ENCODE data around the gene MRPL22. TPM values are rescaled to one million over a fixed set of nuclear protein-coding genes. Genes with fewer than 3 reads are reported as not detected.

MRPL22 gene
- total RNA-seq, 1 donor from 2014 or later: 41.9 TPM

DNA sequence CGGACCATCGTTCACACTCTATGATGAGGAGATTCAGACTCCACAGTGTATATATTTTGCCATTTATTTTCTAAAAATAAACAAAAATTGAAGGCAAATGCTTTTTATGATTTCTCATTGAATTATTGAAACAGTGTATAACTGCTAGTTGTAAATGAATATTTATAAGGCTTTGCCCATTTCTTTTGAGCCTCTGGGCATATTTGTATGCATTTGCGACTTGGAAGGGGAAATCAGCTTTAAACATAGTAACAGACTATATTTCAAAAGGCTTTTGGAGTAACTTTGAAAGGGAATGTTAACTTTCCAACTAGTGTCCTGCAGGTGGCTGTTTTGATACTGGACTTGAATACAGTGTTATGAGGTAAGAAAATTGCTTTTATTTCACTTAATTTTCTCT is 26.0 kb downstream of the MRPL22 start:
- Mint-ChIP-seq H3K4me3 (no peak overlapping the region), H3K9me3 (no peaks in the 10 kb centered on the region), H3K27ac (no peak overlapping the region), H3K27me3 (no peaks in the 10 kb centered on the region), H3K4me1 (peaks cover 4% of the 10 kb centered on the region), H3K36me3 (ENCODE audit: low read depth) (peaks cover 63% of the 10 kb centered on the region)
- intact Hi-C loops (cut with micrococcal nuclease): no loop called here
- ChIA-PET CTCF (interaction anchor here (1.5 kb wide), 1 partner anchor 36 kb away, joined by 3 read pairs; no protein-coding TSS in a partner anchor), POLR2A (no interaction called here)
- no peak for ATAC-seq (ENCODE audit: low read depth)
- TF ChIP-seq, protein P1, sequence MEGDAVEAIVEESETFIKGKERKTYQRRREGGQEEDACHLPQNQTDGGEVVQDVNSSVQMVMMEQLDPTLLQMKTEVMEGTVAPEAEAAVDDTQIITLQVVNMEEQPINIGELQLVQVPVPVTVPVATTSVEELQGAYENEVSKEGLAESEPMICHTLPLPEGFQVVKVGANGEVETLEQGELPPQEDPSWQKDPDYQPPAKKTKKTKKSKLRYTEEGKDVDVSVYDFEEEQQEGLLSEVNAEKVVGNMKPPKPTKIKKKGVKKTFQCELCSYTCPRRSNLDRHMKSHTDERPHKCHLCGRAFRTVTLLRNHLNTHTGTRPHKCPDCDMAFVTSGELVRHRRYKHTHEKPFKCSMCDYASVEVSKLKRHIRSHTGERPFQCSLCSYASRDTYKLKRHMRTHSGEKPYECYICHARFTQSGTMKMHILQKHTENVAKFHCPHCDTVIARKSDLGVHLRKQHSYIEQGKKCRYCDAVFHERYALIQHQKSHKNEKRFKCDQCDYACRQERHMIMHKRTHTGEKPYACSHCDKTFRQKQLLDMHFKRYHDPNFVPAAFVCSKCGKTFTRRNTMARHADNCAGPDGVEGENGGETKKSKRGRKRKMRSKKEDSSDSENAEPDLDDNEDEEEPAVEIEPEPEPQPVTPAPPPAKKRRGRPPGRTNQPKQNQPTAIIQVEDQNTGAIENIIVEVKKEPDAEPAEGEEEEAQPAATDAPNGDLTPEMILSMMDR (IDR thresholded peaks at IDR 0.05): no peak
- no peak for DNase-seq

DNA sequence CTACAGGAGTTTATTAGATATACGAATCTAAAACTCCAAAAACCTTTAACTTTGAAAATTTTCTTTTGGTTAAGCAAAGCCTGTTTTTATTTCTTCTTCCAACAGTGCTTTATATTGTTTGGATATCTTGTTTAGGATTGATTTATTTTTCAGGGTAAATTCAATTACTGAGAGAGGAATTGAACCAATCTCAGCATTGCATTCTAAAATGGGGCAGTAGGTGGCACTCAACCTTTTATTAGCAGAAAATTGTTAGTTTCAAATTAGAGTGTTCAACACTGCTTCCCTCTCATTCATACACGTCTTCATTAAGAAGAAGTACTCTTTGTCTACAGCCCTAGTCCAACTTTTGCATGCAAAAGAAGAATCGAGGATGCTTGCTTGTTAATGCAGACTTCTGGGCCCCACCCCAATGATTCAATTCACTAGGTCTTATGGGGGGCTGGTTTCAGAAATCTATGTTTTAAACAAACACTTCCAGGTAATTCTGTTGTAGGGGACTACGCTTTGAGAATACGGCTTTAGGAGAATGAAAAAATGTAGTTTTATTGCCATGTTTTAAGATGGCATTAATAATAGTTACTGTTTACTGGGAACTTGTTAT is 26.6 kb downstream of the MRPL22 start:
- Mint-ChIP-seq H3K36me3 (ENCODE audit: low read depth) (peaks cover 60% of the 10 kb centered on the region), H3K4me3 (no peak overlapping the region)
- POLR2A ChIA-PET: no interaction called here

DNA sequence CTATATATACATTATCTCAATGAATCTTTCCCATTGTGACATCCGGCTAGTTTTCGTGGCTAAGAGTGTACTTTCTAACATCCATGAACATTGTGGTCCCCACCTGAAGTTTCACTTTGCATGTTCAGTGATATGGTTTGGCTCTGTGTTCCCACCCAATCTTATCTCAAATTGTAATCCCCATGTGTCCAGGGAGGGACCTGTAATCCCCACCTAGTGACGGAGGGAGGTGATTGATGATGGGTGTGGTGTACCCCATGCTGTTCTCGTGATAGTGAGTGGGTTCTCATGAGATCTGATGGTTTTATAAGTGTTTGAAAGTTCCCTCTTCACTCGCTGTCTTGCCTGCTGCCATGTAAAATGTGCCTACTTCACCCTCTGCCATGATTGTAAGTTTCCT is 28.1 kb downstream of the MRPL22 start:
- Mint-ChIP-seq H3K27me3 (no peaks in the 10 kb centered on the region), H3K36me3 (ENCODE audit: low read depth) (peaks cover 53% of the 10 kb centered on the region), H3K4me1 (no peaks in the 10 kb centered on the region), H3K4me3 (no peak overlapping the region), H3K9me3 (no peaks in the 10 kb centered on the region), H3K27ac (no peak overlapping the region)
- CTCF ChIA-PET: interaction anchor here (1.5 kb wide), 1 partner anchor 13 kb away, joined by 3 read pairs; no protein-coding TSS in a partner anchor
- intact Hi-C loops (cut with micrococcal nuclease): no loop called here
- TF ChIP-seq, protein P1 (IDR thresholded peaks at IDR 0.05): no peak
- ATAC-seq (ENCODE audit: low read depth) (no peak), DNase-seq (no peak)
- POLR2A ChIA-PET: no interaction called here

More for the DNA sequence above, 26.6 kb downstream of the MRPL22 start:
- CTCF ChIA-PET: interaction anchor here (1.5 kb wide), 1 partner anchor 11 kb away, joined by 3 read pairs; no protein-coding TSS in a partner anchor
- intact Hi-C loops (cut with micrococcal nuclease): no loop called here
- Mint-ChIP-seq H3K27ac (no peak overlapping the region), H3K4me1 (peaks cover 1% of the 10 kb centered on the region), H3K27me3 (no peaks in the 10 kb centered on the region), H3K9me3 (no peaks in the 10 kb centered on the region)
- DNase-seq (no peak), ATAC-seq (ENCODE audit: low read depth) (no peak)
- TF ChIP-seq, protein P1 (IDR thresholded peaks at IDR 0.05): no peak

DNA sequence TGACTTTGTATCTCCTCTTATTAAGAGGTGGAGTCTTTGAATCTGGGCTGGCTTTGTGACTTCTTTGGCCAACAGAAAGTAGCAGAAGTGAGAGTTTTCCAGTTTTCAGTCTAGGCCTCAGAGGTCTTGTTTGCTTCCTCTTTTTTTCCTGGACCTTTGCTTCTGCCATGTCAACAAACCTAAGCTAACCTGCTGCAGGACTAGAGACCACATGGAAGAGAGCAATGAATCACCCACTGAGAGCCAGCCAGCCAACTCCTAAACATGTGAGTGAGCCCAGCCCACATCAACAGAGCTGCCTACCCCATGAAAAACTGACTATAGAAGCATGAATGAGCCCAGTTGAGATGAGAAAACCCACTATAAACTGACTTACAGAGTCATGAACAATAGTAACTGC is 29.9 kb downstream of the MRPL22 start:
- DNase-seq (no peak), ATAC-seq (ENCODE audit: low read depth) (no peak)
- Mint-ChIP-seq H3K4me3 (no peak overlapping the region), H3K9me3 (no peaks in the 10 kb centered on the region), H3K27me3 (no peaks in the 10 kb centered on the region), H3K27ac (no peak overlapping the region), H3K36me3 (ENCODE audit: low read depth) (peaks cover 44% of the 10 kb centered on the region), H3K4me1 (no peaks in the 10 kb centered on the region)
- CTCF ChIA-PET: no interaction called here
- intact Hi-C loops (cut with micrococcal nuclease): no loop called here
- TF ChIP-seq, protein P1 (IDR thresholded peaks at IDR 0.05): no peak
- POLR2A ChIA-PET: no interaction called here

DNA sequence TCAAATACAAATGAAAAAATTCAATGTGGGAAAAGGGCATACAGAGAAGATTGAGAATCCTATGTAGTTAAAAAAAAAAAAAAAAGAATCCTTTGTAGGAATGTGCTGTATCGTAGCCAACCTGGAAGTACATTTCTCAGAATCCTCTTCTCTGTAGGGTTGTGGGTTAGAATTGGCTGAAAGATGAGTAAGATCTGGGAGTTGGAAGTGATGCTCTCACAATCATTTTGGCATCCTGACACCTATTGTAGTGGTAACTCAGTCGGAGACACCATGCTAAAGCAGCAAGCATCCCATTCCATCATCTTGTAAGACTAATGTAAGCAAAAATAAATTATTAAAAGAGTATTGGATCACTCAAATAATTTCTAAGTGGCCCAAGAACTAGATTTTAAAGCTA is 30.6 kb downstream of the MRPL22 start:
- Mint-ChIP-seq H3K27me3 (no peaks in the 10 kb centered on the region), H3K36me3 (ENCODE audit: low read depth) (peaks cover 38% of the 10 kb centered on the region), H3K4me1 (no peaks in the 10 kb centered on the region), H3K4me3 (no peak overlapping the region), H3K27ac (no peak overlapping the region), H3K9me3 (no peaks in the 10 kb centered on the region)
- CTCF ChIA-PET: no interaction called here
- TF ChIP-seq, protein P1 (IDR thresholded peaks at IDR 0.05): no peak
- DNase-seq (no peak), ATAC-seq (ENCODE audit: low read depth) (no peak)
- POLR2A ChIA-PET: interaction anchor here (0.6 kb wide), 1 partner anchor 113 kb away, joined by 6 read pairs; the partner anchor contains the start of gene CNOT8
- intact Hi-C loops (cut with micrococcal nuclease): no loop called here
